LNCAP (cell line): ENCODE data around the gene PRPF19.

Source experiments
- CTCF ChIP-seq: fragments of 450-650 bp; IDR thresholded peaks from 2 replicates; pipeline ENCODE4 v1.5.1; 2017; ENCODE audit warnings: mild to moderate bottlenecking

The PRPF19 gene

GRCh38 chr11:60863550-60864521 is 42.5 kb downstream of the PRPF19 start:
- TF ChIP-seq CTCF: no peak

- TF ChIP-seq CTCF: no peak
Observed at GRCh38 chr11:60862171-60862570, 44.2 kb downstream of the PRPF19 start.

- no peak for TF ChIP-seq CTCF
Observed at GRCh38 chr11:60860943-60861342, 45.4 kb downstream of the PRPF19 start.

GRCh38 chr11:60859616-60860250 is 46.7 kb downstream of the PRPF19 start:
- TF ChIP-seq CTCF: no peak

- TF ChIP-seq CTCF: no peak
Observed at GRCh38 chr11:60858731-60859464, 47.5 kb downstream of the PRPF19 start.

GRCh38 chr11:60858236-60858635 is 48.1 kb downstream of the PRPF19 start:
- no peak for TF ChIP-seq CTCF
